Gastroesophageal sphincter (tissue), 4 donors: ENCODE measurements around the gene MDM4. TPM values are rescaled to one million over a fixed set of nuclear protein-coding genes. Genes with fewer than 3 reads are reported as not detected.

Experiments used
- ATAC-seq: fragments of 150-250 bp; one replicate; pipeline ENCODE4 v1.9.1; 2016; ENCODE audit warnings: mild to moderate bottlenecking, moderate library complexity
- H3K27ac ChIP-seq, 4 donors: fragments of 200-600 bp; sonication (generic) in 3 of 4; 1 replicate in 3 of 4; 2 replicates in 1 of 4; pipeline ENCODE4 v1.5.1; 2016 to 2019
- H3K27me3 ChIP-seq: fragments of 200-600 bp; sonication (generic); one replicate; pipeline ENCODE4 v1.5.1; 2019
- H3K36me3 ChIP-seq, 2 donors: fragments of 200-600 bp; sonication (generic); one replicate each; pipeline ENCODE4 v1.5.1; 2019; ENCODE audit warnings: control low read depth in 1 of 2
- H3K4me1 ChIP-seq, 3 donors: fragments of 200-600 bp; sonication (generic); 1 replicate in 2 of 3; 2 replicates in 1 of 3; pipeline ENCODE4 v1.5.1; 2016 to 2019; ENCODE audit warnings: control low read depth in 2 of 3
- H3K4me3 ChIP-seq, 2 donors: fragments of 200-600 bp; sonication (generic); one replicate each; pipeline ENCODE4 v1.5.1; 2019; ENCODE audit warnings: mild to moderate bottlenecking in 1 of 2, moderate library complexity in 1 of 2
- H3K9me3 ChIP-seq, 3 donors: fragments of 200-600 bp; sonication (generic); one replicate each; pipeline ENCODE4 v1.5.1; 2017 to 2019; ENCODE audit warnings: control low read depth in 2 of 3
- EP300 ChIP-seq: sonication (generic); formaldehyde crosslinking; IDR thresholded peaks from one replicate; pipeline ENCODE4 v1.6.1; 2017; ENCODE audit warnings: antibody characterized with exemption, mild to moderate bottlenecking
- POLR2A ChIP-seq, 2 donors: fragments of 450-650 bp; IDR thresholded peaks; one replicate each; pipeline ENCODE4 v1.6.1; 2017; ENCODE audit warnings: antibody characterized with exemption in 2 of 2, mild to moderate bottlenecking in 2 of 2, moderate library complexity in 1 of 2
- POLR2AphosphoS5 ChIP-seq: sonication (generic); formaldehyde crosslinking; IDR thresholded peaks from one replicate; pipeline ENCODE4 v1.6.1; 2017; ENCODE audit warnings: antibody characterized with exemption
- WGBS, 2 donors: methylation state at CpG; one replicate each; pipeline ENCODE4 v1.1.5; 2018; ENCODE audit warnings: low coverage in 1 of 2; 5-methylcytosine and 5-hydroxymethylcytosine counted together
- total RNA-seq, 4 donors: library from RNA; depleted of rRNA; stranded (reverse); fragments of >200 nt; gene quantifications; one replicate each; pipeline ENCODE4 v1.1.0, GENCODE V29; 2016
- TF ChIP-seq, protein P1 (sequence below), 4 experiments: fragments of 200-600 bp in 2 of 4; fragments of 450-650 bp in 2 of 4; sonication (generic) in 1 of 4; IDR thresholded peaks; one replicate each; pipeline ENCODE4 v1.5.1; 2017 to 2019; ENCODE audit warnings: antibody characterized with exemption in 4 of 4, mild to moderate bottlenecking in 2 of 4, moderate library complexity in 2 of 4

Gene MDM4
- total RNA-seq, 4 donors from 2014 or later: 24.3 to 74.1 (median 37.9) TPM

GRCh38 chr1:204499511-204500468 is 16.4 kb upstream of the MDM4 start:
- no peaks in the 10 kb centered on the region for H3K36me3 ChIP-seq
- 86 to 97% methylated on average over 6 of the region's 7 CpGs for WGBS, 2 donors
- H3K9me3 ChIP-seq: no peaks in the 10 kb centered on the region
- H3K4me1 ChIP-seq: peaks cover 0 to 14% (median 0%) of the 10 kb centered on the region in 3 donors
- no peak overlapping the region for H3K4me3 ChIP-seq
- H3K27ac ChIP-seq: no peak overlapping the region
- H3K27me3 ChIP-seq: no peaks in the 10 kb centered on the region
- TF ChIP-seq, protein P1, sequence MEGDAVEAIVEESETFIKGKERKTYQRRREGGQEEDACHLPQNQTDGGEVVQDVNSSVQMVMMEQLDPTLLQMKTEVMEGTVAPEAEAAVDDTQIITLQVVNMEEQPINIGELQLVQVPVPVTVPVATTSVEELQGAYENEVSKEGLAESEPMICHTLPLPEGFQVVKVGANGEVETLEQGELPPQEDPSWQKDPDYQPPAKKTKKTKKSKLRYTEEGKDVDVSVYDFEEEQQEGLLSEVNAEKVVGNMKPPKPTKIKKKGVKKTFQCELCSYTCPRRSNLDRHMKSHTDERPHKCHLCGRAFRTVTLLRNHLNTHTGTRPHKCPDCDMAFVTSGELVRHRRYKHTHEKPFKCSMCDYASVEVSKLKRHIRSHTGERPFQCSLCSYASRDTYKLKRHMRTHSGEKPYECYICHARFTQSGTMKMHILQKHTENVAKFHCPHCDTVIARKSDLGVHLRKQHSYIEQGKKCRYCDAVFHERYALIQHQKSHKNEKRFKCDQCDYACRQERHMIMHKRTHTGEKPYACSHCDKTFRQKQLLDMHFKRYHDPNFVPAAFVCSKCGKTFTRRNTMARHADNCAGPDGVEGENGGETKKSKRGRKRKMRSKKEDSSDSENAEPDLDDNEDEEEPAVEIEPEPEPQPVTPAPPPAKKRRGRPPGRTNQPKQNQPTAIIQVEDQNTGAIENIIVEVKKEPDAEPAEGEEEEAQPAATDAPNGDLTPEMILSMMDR (IDR thresholded peaks at IDR 0.05): no peak
- TF ChIP-seq EP300 (no peak), POLR2AphosphoS5 (no peak), POLR2A (IDR thresholded peaks at IDR 0.05) (no peak)
- no peak for ATAC-seq

DNA sequence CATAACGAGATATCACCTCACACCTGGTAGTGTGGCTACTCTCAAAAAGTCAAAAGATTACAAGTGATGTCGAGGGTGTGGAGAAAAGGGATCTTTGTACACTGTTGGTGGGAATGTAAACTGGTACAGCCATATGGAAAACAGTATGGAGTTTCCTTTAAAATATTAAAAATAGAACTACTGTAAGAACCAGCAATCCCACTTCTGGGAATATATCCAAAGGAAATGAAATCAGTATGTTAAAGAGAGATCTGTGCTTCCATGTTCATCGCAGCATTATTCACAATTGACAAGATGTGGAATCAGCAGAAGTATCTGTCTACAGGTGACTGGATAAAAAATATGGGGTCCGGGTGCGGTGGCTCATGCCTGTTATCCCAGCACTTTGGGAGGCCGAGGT is 14.0 kb upstream of the MDM4 start:
- Histone ChIP-seq H3K27ac (no peak overlapping the region), H3K36me3 (no peaks in the 10 kb centered on the region), H3K4me1 (peaks cover 0 to 15% (median 0%) of the 10 kb centered on the region in 3 donors), H3K9me3 (no peaks in the 10 kb centered on the region), H3K4me3 (no peak overlapping the region), H3K27me3 (no peaks in the 10 kb centered on the region)
- TF ChIP-seq POLR2AphosphoS5 (no peak), EP300 (no peak), POLR2A (IDR thresholded peaks at IDR 0.05) (no peak)
- TF ChIP-seq, protein P1 (IDR thresholded peaks at IDR 0.05): no peak
- 66 to 67% methylated on average over 5 to 6 of the region's 6 CpGs for WGBS, 2 donors
- ATAC-seq: no peak

- peaks cover 0 to 23% (median 0%) of the 10 kb centered on the region in 3 donors for H3K4me1 ChIP-seq
- no peak for ATAC-seq
- no peaks in the 10 kb centered on the region for H3K27me3 ChIP-seq
- H3K27ac ChIP-seq: no peak overlapping the region
- WGBS, 2 donors: 13 to 19% methylated on average over 7 of the region's 7 CpGs
- H3K36me3 ChIP-seq: no peaks in the 10 kb centered on the region
- H3K4me3 ChIP-seq: no peak overlapping the region
- TF ChIP-seq POLR2A (IDR thresholded peaks at IDR 0.05): no peak
- TF ChIP-seq, protein P1 (IDR thresholded peaks at IDR 0.05): peak; percentile 71 to 87 (median 80)
- no peaks in the 10 kb centered on the region for H3K9me3 ChIP-seq
Observed at GRCh38 chr1:204503122-204503912, 12.9 kb upstream of the MDM4 start.

DNA sequence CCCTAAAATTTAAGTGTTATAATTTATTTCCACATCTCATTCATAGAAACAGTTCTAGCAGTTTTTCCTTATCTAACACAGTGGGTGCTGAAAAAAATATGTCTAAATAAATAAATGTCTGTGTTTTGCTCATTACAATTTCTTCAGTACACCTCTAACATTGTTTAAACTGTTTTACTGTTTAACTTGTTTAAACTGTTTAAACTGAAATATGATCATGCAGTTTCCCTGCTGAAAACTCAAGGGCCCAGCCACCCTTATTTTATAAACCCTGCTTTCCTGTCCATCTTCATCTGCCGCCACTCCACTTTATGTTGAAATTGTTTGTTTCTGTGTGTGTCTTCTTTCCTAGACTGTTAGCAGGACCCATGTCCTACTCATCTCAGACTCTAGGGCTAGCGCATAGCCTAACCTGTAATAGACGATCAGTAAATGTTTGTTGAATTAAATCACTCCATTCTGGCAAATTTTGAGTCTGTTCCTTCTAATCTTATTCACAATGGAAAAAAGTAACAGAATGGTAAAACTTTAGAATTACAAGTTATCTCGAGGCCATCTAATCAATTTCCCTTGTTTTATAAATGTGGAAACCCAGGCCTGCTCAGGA is 12.2 kb upstream of the MDM4 start:
- WGBS, 2 donors: 78 to 85% methylated on average over 4 of the region's 4 CpGs
- H3K4me3 ChIP-seq: no peak overlapping the region

More for the DNA sequence above, 12.2 kb upstream of the MDM4 start:
- Histone ChIP-seq H3K9me3 (no peaks in the 10 kb centered on the region), H3K4me1 (peaks cover 0 to 23% (median 0%) of the 10 kb centered on the region in 3 donors), H3K27me3 (no peaks in the 10 kb centered on the region), H3K36me3 (no peaks in the 10 kb centered on the region), H3K27ac (no peak overlapping the region)
- TF ChIP-seq EP300 (no peak), POLR2AphosphoS5 (no peak), POLR2A (IDR thresholded peaks at IDR 0.05) (no peak)
- TF ChIP-seq, protein P1 (IDR thresholded peaks at IDR 0.05): no peak
- ATAC-seq: no peak
